Neural progenitor cell (in vitro differentiated cells): ENCODE results near the gene TBCD.

Experiments used
- EZH2 ChIP-seq: fragments of 200-600 bp; sonication (generic); IDR thresholded peaks from 2 replicates; pipeline ENCODE4 v1.6.1; 2017; ENCODE audit warnings: antibody characterized with exemption, mild to moderate bottlenecking, moderate library complexity
- EZH2phosphoT487 ChIP-seq: fragments of 200-600 bp; sonication (generic); IDR thresholded peaks from 2 replicates; pipeline ENCODE4 v1.6.1; 2017; ENCODE audit warnings: antibody characterized with exemption
- TF ChIP-seq, protein P1 (sequence below): fragments of 200-600 bp; sonication (generic); IDR thresholded peaks from 2 replicates; pipeline ENCODE4 v1.5.1; 2017; ENCODE audit warnings: antibody characterized with exemption, mild to moderate bottlenecking

DNA sequence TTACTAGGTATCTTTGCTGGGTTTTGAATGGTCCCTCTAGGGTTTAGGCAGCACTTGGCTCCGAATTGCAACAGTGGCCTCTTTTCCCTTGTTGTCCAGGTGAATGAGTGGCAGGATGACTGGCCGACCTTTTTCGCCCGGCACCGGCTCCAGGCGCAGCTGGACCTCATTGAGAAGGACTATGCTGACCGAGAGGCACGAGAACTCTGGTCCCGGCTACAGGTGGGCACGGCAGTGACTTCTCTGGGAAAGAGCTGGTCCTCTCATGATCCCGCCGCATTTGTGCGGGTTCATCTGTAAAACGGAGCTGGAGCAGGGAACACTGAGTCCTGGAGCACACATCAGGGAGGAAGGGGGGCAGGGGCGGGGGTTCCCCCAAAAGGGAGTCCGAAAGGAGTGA lies 3.1 kb upstream of the TBCD start:
- TF ChIP-seq, protein P1, sequence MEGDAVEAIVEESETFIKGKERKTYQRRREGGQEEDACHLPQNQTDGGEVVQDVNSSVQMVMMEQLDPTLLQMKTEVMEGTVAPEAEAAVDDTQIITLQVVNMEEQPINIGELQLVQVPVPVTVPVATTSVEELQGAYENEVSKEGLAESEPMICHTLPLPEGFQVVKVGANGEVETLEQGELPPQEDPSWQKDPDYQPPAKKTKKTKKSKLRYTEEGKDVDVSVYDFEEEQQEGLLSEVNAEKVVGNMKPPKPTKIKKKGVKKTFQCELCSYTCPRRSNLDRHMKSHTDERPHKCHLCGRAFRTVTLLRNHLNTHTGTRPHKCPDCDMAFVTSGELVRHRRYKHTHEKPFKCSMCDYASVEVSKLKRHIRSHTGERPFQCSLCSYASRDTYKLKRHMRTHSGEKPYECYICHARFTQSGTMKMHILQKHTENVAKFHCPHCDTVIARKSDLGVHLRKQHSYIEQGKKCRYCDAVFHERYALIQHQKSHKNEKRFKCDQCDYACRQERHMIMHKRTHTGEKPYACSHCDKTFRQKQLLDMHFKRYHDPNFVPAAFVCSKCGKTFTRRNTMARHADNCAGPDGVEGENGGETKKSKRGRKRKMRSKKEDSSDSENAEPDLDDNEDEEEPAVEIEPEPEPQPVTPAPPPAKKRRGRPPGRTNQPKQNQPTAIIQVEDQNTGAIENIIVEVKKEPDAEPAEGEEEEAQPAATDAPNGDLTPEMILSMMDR, result no peak
- TF ChIP-seq EZH2 (no peak), EZH2phosphoT487 (no peak)
